HepG2 (cell line): Measurements from ENCODE around the gene UBAP1L. TPM values are rescaled to one million over a fixed set of nuclear protein-coding genes. Genes with fewer than 3 reads are reported as not detected.
"Not testable (repeated sequence)": the region's sequence is repeated elsewhere in the genome, so short reads cannot be mapped to it uniquely, and the experiment has no call there.

Experiments
- ATF1 ChIP-seq: IDR thresholded peaks from 2 replicates; pipeline ENCODE4 v1.6.1; 2016; ENCODE audit warnings: mild to moderate bottlenecking, control low read depth
- ATF4 ChIP-seq, 2 experiments: fragments of 450-650 bp in 1 of 2; sonication (generic) in 1 of 2; formaldehyde crosslinking; IDR thresholded peaks; 2 replicates each; pipeline versions ENCODE4 v1.5.0 to v1.8.0; 2020 to 2022; ENCODE audit warnings: mild to moderate bottlenecking in 1 of 2, missing genetic modification reagents in 1 of 2
- FOXK1 ChIP-seq: sonication (generic); formaldehyde crosslinking; IDR thresholded peaks from 2 replicates; pipeline ENCODE4 v1.4.0; 2020; ENCODE audit warnings: low read depth, missing genetic modification reagents, borderline replicate concordance
- HNF4A ChIP-seq: sonication (generic); formaldehyde crosslinking; IDR thresholded peaks from 2 replicates; pipeline ENCODE4 v1.4.0; 2020; ENCODE audit warnings: missing genetic modification reagents
- HOMEZ ChIP-seq: IDR thresholded peaks from 2 replicates; pipeline ENCODE4 v1.6.1; 2016; ENCODE audit warnings: low read depth
- KDM6A ChIP-seq: IDR thresholded peaks from 2 replicates; pipeline ENCODE4 v1.6.1; 2016; ENCODE audit warnings: low read depth
- LCORL ChIP-seq, 2 experiments: fragments of 450-650 bp in 1 of 2; sonication (generic) in 1 of 2; formaldehyde crosslinking in 1 of 2; IDR thresholded peaks; 2 replicates each; pipeline versions ENCODE4 v1.5.0 to v1.6.1; 2017 to 2020; ENCODE audit warnings: antibody characterized with exemption in 1 of 2, missing genetic modification reagents in 1 of 2
- MLX ChIP-seq: IDR thresholded peaks from 2 replicates; pipeline ENCODE4 v1.6.1; 2016
- NR2F6 ChIP-seq, 2 experiments: IDR thresholded peaks; 2 replicates each; pipeline ENCODE4 v1.6.1; 2016; ENCODE audit warnings: antibody characterized with exemption in 1 of 2, mild to moderate bottlenecking in 1 of 2
- PAXIP1 ChIP-seq: sonication (generic); formaldehyde crosslinking; conservative IDR thresholded peaks from 2 replicates; pipeline ENCODE4 v1.4.0; 2020; ENCODE audit warnings: mild to moderate bottlenecking, missing genetic modification reagents, moderate library complexity
- RXRB ChIP-seq: IDR thresholded peaks from 2 replicates; pipeline ENCODE4 v1.6.1; 2016; ENCODE audit warnings: borderline replicate concordance, missing genetic modification reagents, missing compliant biosample characterization
- SAP130 ChIP-seq: IDR thresholded peaks from 2 replicates; pipeline ENCODE4 v1.6.1; 2016; ENCODE audit warnings: low read depth
- SOX13 ChIP-seq, 3 experiments: fragments of 450-650 bp in 1 of 3; sonication (generic) in 1 of 3; formaldehyde crosslinking in 1 of 3; IDR thresholded peaks in 2 of 3; conservative IDR thresholded peaks in 1 of 3; 2 replicates each; pipeline versions ENCODE4 v1.5.0 to v1.6.1; 2016 to 2020; ENCODE audit warnings: antibody characterized with exemption in 1 of 3, mild to moderate bottlenecking in 1 of 3, missing compliant biosample characterization in 1 of 3, missing genetic modification reagents in 1 of 3, moderate library complexity in 1 of 3
- SOX5 ChIP-seq: IDR thresholded peaks from 2 replicates; pipeline ENCODE4 v1.6.1; 2016; ENCODE audit warnings: borderline replicate concordance
- SP5 ChIP-seq: IDR thresholded peaks from 2 replicates; pipeline ENCODE4 v1.6.1; 2016; ENCODE audit warnings: low read depth, borderline replicate concordance
- ZMAT3 ChIP-seq: sonication (generic); formaldehyde crosslinking; conservative IDR thresholded peaks from 2 replicates; pipeline ENCODE4 v1.7.0; 2021; ENCODE audit warnings: missing genetic modification reagents
- ZNF331 ChIP-seq: sonication (generic); formaldehyde crosslinking; IDR thresholded peaks from 2 replicates; pipeline ENCODE4 v1.4.0; 2020; ENCODE audit warnings: missing genetic modification reagents
- ZNF770 ChIP-seq: sonication (generic); formaldehyde crosslinking; IDR thresholded peaks from 2 replicates; pipeline ENCODE4 v1.5.0; 2020; ENCODE audit warnings: mild to moderate bottlenecking, missing genetic modification reagents
- ZNF879 ChIP-seq: sonication (generic); formaldehyde crosslinking; IDR thresholded peaks from 2 replicates; pipeline ENCODE4 v1.8.1; 2023; ENCODE audit warnings: missing genetic modification reagents
- polyA plus RNA-seq, 8 experiments: library from polyadenylated mRNA; depleted of rRNA in 3 of 8; stranded (reverse) in 7 of 8; unstranded in 1 of 8; fragments of >200 nt; fragmentation: Illumina TruSeq in 4 of 8; extraction: Trizol in 4 of 8; gene quantifications; 2 replicates each; pipeline versions ENCODE4 v1.2.1 to v1.2.3, GENCODE V29; 2011 to 2016; ENCODE audit warnings: low read depth in 4 of 8, missing spikeins in 1 of 8, mixed read lengths in 1 of 8; ENCODE audit not compliant: insufficient read depth in 1 of 8
- total RNA-seq, 5 experiments: library from RNA; depleted of rRNA; stranded (reverse); fragments of >200 nt; fragmentation: Illumina TruSeq; extraction: Trizol; gene quantifications; 2 replicates each; pipeline ENCODE4 v1.2.3, GENCODE V29; 2016; ENCODE audit warnings: low read depth in 1 of 5

Gene UBAP1L
- total and polyA plus RNA-seq, 2 of the 13 experiments (the other 11 are each of a cell fraction or from before 2014, with no cell fraction given), result 0.86 to 1.4 TPM

GRCh38 chr15:65044218-65044617 lies 70.8 kb downstream of the UBAP1L start (continued):
- TF ChIP-seq SP5 (CRISPR knock-in tag) (peak; percentile 73; the same call in 1 of the 2 replicates), RXRB (CRISPR knock-in tag) (peak; percentile 44; the same call in 1 of the 2 replicates), ATF4 (CRISPR knock-in tag; IDR thresholded peaks at IDR 0.05) (peak in 1 of 2 experiments; percentile 48; a peak in 1 of 4 replicates), ZMAT3 (CRISPR knock-in tag) (peak; percentile 47; the same call in 1 of the 2 replicates), KDM6A (CRISPR knock-in tag) (peak; percentile 48; the same call in 1 of the 2 replicates), HOMEZ (CRISPR knock-in tag) (peak; percentile 33; the same call in 1 of the 2 replicates), ZNF879 (CRISPR knock-in tag) (0 out of 2 replicates have a peak, but pooled peaks have one; percentile 44), LCORL (CRISPR knock-in tag; IDR thresholded peaks at IDR 0.05) (peak; percentile 66), SAP130 (CRISPR knock-in tag) (peak; percentile 51; the same call in 1 of the 2 replicates), ZNF770 (0 out of 2 replicates have a peak, but pooled peaks have one; percentile 26), NR2F6 (IDR thresholded peaks at IDR 0.05) (peak; percentile 38; the same call in 1 of the 2 replicates), NR2F6 (CRISPR knock-in tag; IDR thresholded peaks at IDR 0.05) (peak; percentile 56; the same call in 1 of the 2 replicates), SOX5 (CRISPR knock-in tag) (peak; percentile 51; the same call in 1 of the 2 replicates), MLX (CRISPR knock-in tag) (peak; percentile 40; the same call in 1 of the 2 replicates), SOX13 (CRISPR knock-in tag; conservative IDR thresholded peaks at IDR 0.05 in 1 of 2, IDR thresholded peaks at IDR 0.05 in 1 of 2) (peak in 1 of 2 experiments; percentile 64; a peak in 2 of 4 replicates), PAXIP1 (CRISPR knock-in tag) (peak; percentile 64; the same call in 1 of the 2 replicates), HNF4A (CRISPR knock-in tag) (0 out of 2 replicates have a peak, but pooled peaks have one; percentile 27), ZNF331 (CRISPR knock-in tag) (peak; percentile 59; the same call in 1 of the 2 replicates), ATF1 (CRISPR knock-in tag) (peak; percentile 12; the same call in 1 of the 2 replicates), FOXK1 (CRISPR knock-in tag) (0 out of 2 replicates have a peak, but pooled peaks have one; percentile 14)
- not testable (repeated sequence) for TF ChIP-seq LCORL, SOX13 (IDR thresholded peaks at IDR 0.05)
